GM21381 (cell line): ENCODE measurements around the gene WDR77.

Experiments used
- ATAC-seq: cut with Tn5 transposase; IDR thresholded peaks from one replicate; pipeline ENCODE4 v1.9.1; 2021; ENCODE audit warnings: mild to moderate bottlenecking, moderate library complexity; ENCODE audit not compliant: unreplicated experiment

Gene WDR77

GRCh38 chr1:111470596-111470995, 21.5 kb upstream of the WDR77 start:
- no peak for ATAC-seq

- no peak for ATAC-seq
These were observed 20.5 kb upstream of the WDR77 start for GRCh38 chr1:111469539-111469938.

GRCh38 chr1:111468717-111469100, 19.7 kb upstream of the WDR77 start:
- no peak for ATAC-seq

- ATAC-seq = no peak
These were observed 19.0 kb upstream of the WDR77 start for GRCh38 chr1:111467865-111468716.

- no peak for ATAC-seq
These were observed 17.4 kb upstream of the WDR77 start for GRCh38 chr1:111466480-111466879.

GRCh38 chr1:111465754-111466153, 16.7 kb upstream of the WDR77 start:
- no peak for ATAC-seq

GRCh38 chr1:111463029-111463683, 14.1 kb upstream of the WDR77 start:
- ATAC-seq = no peak

- no peak for ATAC-seq
These were observed 13.4 kb upstream of the WDR77 start for GRCh38 chr1:111462370-111463028.

GRCh38 chr1:111461765-111462164, 12.7 kb upstream of the WDR77 start:
- ATAC-seq = no peak

- no peak for ATAC-seq
These were observed 6.6 kb upstream of the WDR77 start for GRCh38 chr1:111455642-111456031.

GRCh38 chr1:111454859-111455641, 6.0 kb upstream of the WDR77 start:
- ATAC-seq = no peak

- ATAC-seq = no peak
These were observed 4.7 kb upstream of the WDR77 start for GRCh38 chr1:111453706-111454105.

- no peak for ATAC-seq
These were observed 3.5 kb upstream of the WDR77 start for GRCh38 chr1:111452581-111452980.

- no peak for ATAC-seq
These were observed 1.1 kb upstream of the WDR77 start for GRCh38 chr1:111450185-111450584.

GRCh38 chr1:111449703-111450017, 604 bp upstream of the WDR77 start:
- ATAC-seq = no peak

GRCh38 chr1:111448482-111448917, 556 bp downstream of the WDR77 start:
- no peak for ATAC-seq

- no peak for ATAC-seq
These were observed 1.8 kb downstream of the WDR77 start for GRCh38 chr1:111446967-111447892.

- no peak for ATAC-seq
These were observed 2.5 kb downstream of the WDR77 start for GRCh38 chr1:111446546-111446945.

GRCh38 chr1:111444031-111444430, 5.0 kb downstream of the WDR77 start:
- no peak for ATAC-seq

GRCh38 chr1:111442457-111442856, 6.6 kb downstream of the WDR77 start:
- ATAC-seq = no peak
